GM23338 (cell line): Measurements from ENCODE around the gene TFF2. TPM values are rescaled to one million over a fixed set of nuclear protein-coding genes. Genes with fewer than 3 reads are reported as not detected.

Experiments
- ATAC-seq: fragments of 200-7000 bp; cut with Tn5 transposase; 3 replicates; pipeline ENCODE4 v1.9.1; 2020
- DNase-seq: peaks from one replicate; pipeline ENCODE4 v3.0.0-alpha.2; 2015; ENCODE audit warnings: low spot score
- H2AFZ ChIP-seq: fragments of 200-600 bp; sonication (generic); 2 replicates; pipeline ENCODE4 v1.8.0; 2016; ENCODE audit warnings: antibody characterized with exemption, mild to moderate bottlenecking, moderate library complexity
- H3F3A ChIP-seq: fragments of 200-600 bp; sonication (generic); replicated peaks from 2 replicates; pipeline ENCODE4 v1.8.0; 2017; ENCODE audit warnings: antibody characterized with exemption, mixed run types, low read depth
- H3K27ac ChIP-seq: fragments of 200-600 bp; sonication (generic); 2 replicates; pipeline ENCODE4 v1.6.1; 2016; ENCODE audit warnings: low read depth
- H3K27me3 ChIP-seq: fragments of 200-600 bp; sonication (generic); 2 replicates; pipeline ENCODE4 v1.8.0; 2016; ENCODE audit warnings: mild to moderate bottlenecking, mixed run types, moderate library complexity; ENCODE audit not compliant: insufficient read depth
- H3K36me3 ChIP-seq: fragments of 200-600 bp; sonication (generic); 2 replicates; pipeline ENCODE4 v1.8.0; 2016; ENCODE audit warnings: mild to moderate bottlenecking; ENCODE audit not compliant: insufficient read depth
- H3K4me1 ChIP-seq: fragments of 200-600 bp; sonication (generic); 2 replicates; pipeline ENCODE4 v1.8.0; 2016; ENCODE audit warnings: mild to moderate bottlenecking, moderate library complexity; ENCODE audit not compliant: insufficient read depth
- H3K4me2 ChIP-seq: fragments of 200-600 bp; sonication (generic); 2 replicates; pipeline ENCODE4 v1.7.1; 2017; ENCODE audit warnings: mixed run types
- H3K4me3 ChIP-seq: fragments of 200-600 bp; sonication (generic); 2 replicates; pipeline ENCODE4 v1.6.1; 2016; ENCODE audit warnings: mixed run types
- H3K79me2 ChIP-seq: fragments of 200-600 bp; sonication (generic); replicated peaks from 2 replicates; pipeline ENCODE4 v1.8.0; 2017; ENCODE audit warnings: mild to moderate bottlenecking; ENCODE audit not compliant: insufficient read depth
- H3K9me2 ChIP-seq: fragments of 200-600 bp; sonication (generic); 2 replicates; pipeline ENCODE4 v1.8.0; 2017; ENCODE audit not compliant: insufficient read depth
- H4K20me1 ChIP-seq: fragments of 200-600 bp; sonication (generic); replicated peaks from 2 replicates; pipeline ENCODE4 v1.8.0; 2017; ENCODE audit warnings: mild to moderate bottlenecking; ENCODE audit not compliant: insufficient read depth
- H3K27ac Mint-ChIP-seq: 2 replicates; pipeline ENCODE4 v1.8.0; 2020; ENCODE audit warnings: inconsistent platforms, mild to moderate bottlenecking, moderate library complexity, mixed read lengths
- H3K27me3 Mint-ChIP-seq: 3 replicates; pipeline ENCODE4 v1.8.0; 2022; ENCODE audit warnings: low read depth, mild to moderate bottlenecking, moderate library complexity, mixed read lengths, inconsistent platforms; ENCODE audit not compliant: insufficient read depth, poor library complexity
- H3K36me3 Mint-ChIP-seq: 3 replicates; pipeline ENCODE4 v1.8.0; 2021; ENCODE audit warnings: low read depth, mild to moderate bottlenecking, inconsistent platforms, moderate library complexity, mixed read lengths
- H3K4me1 Mint-ChIP-seq: 3 replicates; pipeline ENCODE4 v1.8.0; 2020; ENCODE audit warnings: mild to moderate bottlenecking, inconsistent platforms, mixed read lengths
- H3K4me3 Mint-ChIP-seq: 3 replicates; pipeline ENCODE4 v1.8.0; 2021; ENCODE audit warnings: moderate library complexity, mild to moderate bottlenecking, inconsistent platforms, mixed read lengths
- H3K9me3 Mint-ChIP-seq: 3 replicates; pipeline ENCODE4 v1.8.0; 2020; ENCODE audit warnings: moderate library complexity, mild to moderate bottlenecking, inconsistent platforms, mixed read lengths
- CREB1 ChIP-seq: fragments of 250-450 bp; sonication (Bioruptor Pico); IDR thresholded peaks from 2 replicates; pipeline ENCODE4 v1.5.0; 2020; ENCODE audit warnings: low read depth, mild to moderate bottlenecking, moderate library complexity
- ETS1 ChIP-seq: IDR thresholded peaks from 2 replicates; pipeline ENCODE4 v1.6.1; 2016; ENCODE audit warnings: antibody characterized with exemption
- REST ChIP-seq: IDR thresholded peaks from one replicate; pipeline ENCODE4 v1.6.1; 2018; ENCODE audit warnings: antibody characterized with exemption; ENCODE audit not compliant: unreplicated experiment
- ZNF114 ChIP-seq: fragments of 250-450 bp; sonication (Bioruptor Pico); IDR thresholded peaks from 2 replicates; pipeline ENCODE4 v1.5.0; 2020; ENCODE audit warnings: mild to moderate bottlenecking, moderate library complexity
- ZNF331 ChIP-seq: fragments of 250-450 bp; sonication (Bioruptor Pico); IDR thresholded peaks from 2 replicates; pipeline ENCODE4 v1.5.0; 2020; ENCODE audit warnings: low read depth, mild to moderate bottlenecking, moderate library complexity
- ZNF462 ChIP-seq: fragments of 250-450 bp; sonication (Bioruptor Pico); IDR thresholded peaks from 2 replicates; pipeline ENCODE4 v1.5.0; 2020; ENCODE audit warnings: mild to moderate bottlenecking, moderate library complexity
- polyA plus RNA-seq: library from polyadenylated mRNA; unstranded; fragments of >200 nt; fragmentation: Nextera tagmentation; extraction: Ambion mirVana; gene quantifications from 2 replicates; pipeline ENCODE4 v1.2.1, GENCODE V29; 2016
- total RNA-seq: library from RNA; depleted of rRNA; stranded (reverse); fragments of >200 nt; shearing (Covaris generic); gene quantifications from 2 replicates; pipeline ENCODE4 v1.2.3, GENCODE V29; 2014

The TFF2 gene
- total and polyA plus RNA-seq, 2 experiments from 2014 or later: not detected

- no peak for TF ChIP-seq REST
These were observed 12.5 kb upstream of the TFF2 start (continued) for GRCh38 chr21:42363312-42363711.

GRCh38 chr21:42362700-42363099 lies 11.9 kb upstream of the TFF2 start:
- no peak overlapping the region for H2AFZ ChIP-seq
- peaks cover 6% of the 10 kb centered on the region; the same call in 2 of the 3 replicates for H3K4me1 Mint-ChIP-seq
- H3K4me2 ChIP-seq: no peak overlapping the region
- no peaks in the 10 kb centered on the region for H3K4me1 ChIP-seq
- DNase-seq: no peak
- H3K4me3 ChIP-seq: no peak overlapping the region
- no peaks in the 10 kb centered on the region for H3K79me2 ChIP-seq
- H3F3A ChIP-seq: no peaks in the 10 kb centered on the region
- H3K27me3 Mint-ChIP-seq: peaks cover 7% of the 10 kb centered on the region
- H4K20me1 ChIP-seq: no peaks in the 10 kb centered on the region
- H3K9me3 Mint-ChIP-seq: peaks cover 18% of the 10 kb centered on the region
- H3K36me3 Mint-ChIP-seq: peaks cover 6% of the 10 kb centered on the region
- no peaks in the 10 kb centered on the region for H3K9me2 ChIP-seq
- H3K27ac Mint-ChIP-seq: no peak overlapping the region
- TF ChIP-seq ZNF114 (CRISPR knock-in tag) (no peak), ETS1 (no peak), ZNF331 (CRISPR knock-in tag) (no peak), ZNF462 (no peak), CREB1 (CRISPR knock-in tag) (no peak)
- no peaks in the 10 kb centered on the region for H3K36me3 ChIP-seq
- H3K27ac ChIP-seq: no peak overlapping the region
- no peak overlapping the region for H3K4me3 Mint-ChIP-seq
- H3K27me3 ChIP-seq: no peaks in the 10 kb centered on the region
- ATAC-seq: no peak
